Endothelial cell (in vitro differentiated cells): ENCODE measurements around the gene ARSG. TPM values are rescaled to one million over a fixed set of nuclear protein-coding genes. Genes with fewer than 3 reads are reported as not detected.
"Not testable (repeated sequence)": the region's sequence is repeated elsewhere in the genome, so short reads cannot be mapped to it uniquely, and the experiment has no call there.

Experiments used
- DNase-seq: peaks from one replicate; pipeline ENCODE4 v3.0.0; 2021; ENCODE audit warnings: low spot score
- H3K27ac Mint-ChIP-seq: one replicate; pipeline ENCODE4 v1.8.0; 2021; ENCODE audit warnings: mixed read lengths, inconsistent platforms; ENCODE audit not compliant: unreplicated experiment
- H3K27me3 Mint-ChIP-seq: one replicate; pipeline ENCODE4 v1.8.0; 2021; ENCODE audit warnings: mild to moderate bottlenecking, moderate library complexity, mixed read lengths, inconsistent platforms; ENCODE audit not compliant: unreplicated experiment
- H3K36me3 Mint-ChIP-seq: one replicate; pipeline ENCODE4 v1.8.0; 2021; ENCODE audit warnings: mild to moderate bottlenecking, low read depth, mixed read lengths, inconsistent platforms; ENCODE audit not compliant: unreplicated experiment
- H3K4me1 Mint-ChIP-seq: one replicate; pipeline ENCODE4 v1.8.0; 2021; ENCODE audit warnings: mild to moderate bottlenecking, mixed read lengths, inconsistent platforms; ENCODE audit not compliant: unreplicated experiment
- H3K4me3 Mint-ChIP-seq: one replicate; pipeline ENCODE4 v1.8.0; 2021; ENCODE audit warnings: mild to moderate bottlenecking, mixed read lengths, inconsistent platforms; ENCODE audit not compliant: unreplicated experiment
- H3K9me3 Mint-ChIP-seq: one replicate; pipeline ENCODE4 v1.8.0; 2021; ENCODE audit warnings: mixed read lengths, inconsistent platforms; ENCODE audit not compliant: unreplicated experiment
- total RNA-seq: library from RNA; stranded (reverse); fragmentation: NEBNext Ultra II Directional; extraction: Animal tissue kit (Norgen Biotek cat#: 25700); gene quantifications from one replicate; pipeline ENCODE4 v1.2.1, GENCODE V29; 2021; ENCODE audit not compliant: unreplicated experiment
- TF ChIP-seq, protein P1 (sequence below): fragments of 200-600 bp; sonication (generic); IDR thresholded peaks from one replicate; pipeline ENCODE4 v1.5.0; 2021; ENCODE audit warnings: antibody characterized with exemption; ENCODE audit not compliant: unreplicated experiment

Gene ARSG
- total RNA-seq, 1 donor from 2014 or later = 9.8 TPM

DNA sequence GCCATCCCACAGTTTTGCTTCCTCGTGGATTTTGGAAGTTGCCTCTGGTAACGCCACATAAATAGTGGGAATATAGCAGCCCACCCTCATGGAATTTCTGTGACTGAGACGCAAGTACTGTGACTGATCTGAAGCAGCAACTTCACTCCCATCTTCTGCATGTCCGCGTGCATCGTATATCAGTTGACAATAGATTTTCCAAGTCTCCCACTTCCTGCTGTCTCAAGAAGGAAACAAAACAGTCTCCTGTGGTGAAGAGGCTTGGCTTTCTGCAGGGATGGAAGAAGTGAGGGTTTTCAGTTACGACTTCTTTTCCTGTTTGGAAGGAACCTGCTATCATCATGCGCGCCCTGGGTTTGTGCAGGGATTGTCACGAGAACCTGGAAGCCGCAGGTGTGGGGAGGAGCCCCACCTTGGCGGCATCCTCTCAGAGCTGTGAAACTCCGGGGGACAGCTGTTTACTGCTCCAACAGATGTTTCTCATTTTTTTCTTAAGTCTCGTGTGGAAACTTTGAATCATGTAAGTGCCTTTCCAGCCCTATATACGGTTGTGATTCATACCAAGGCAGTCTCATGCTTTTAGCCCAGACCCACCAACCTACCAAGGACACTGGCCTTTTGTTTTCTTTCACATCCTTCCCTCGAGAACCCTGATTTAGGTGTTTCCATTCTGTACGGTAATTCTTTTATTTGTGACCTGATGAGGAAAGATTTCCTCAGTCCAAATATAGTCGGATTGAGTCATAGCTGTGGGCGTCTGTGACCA lies 108.5 kb downstream of the ARSG start:
- DNase-seq = no peak
- Mint-ChIP-seq H3K4me3 (no peak overlapping the region), H3K4me1 (peaks cover 22% of the 10 kb centered on the region), H3K27ac (peak overlapping the region; percentile 31), H3K27me3 (no peaks in the 10 kb centered on the region), H3K9me3 (peaks cover 1% of the 10 kb centered on the region), H3K36me3 (no peaks in the 10 kb centered on the region)
- TF ChIP-seq, protein P1, sequence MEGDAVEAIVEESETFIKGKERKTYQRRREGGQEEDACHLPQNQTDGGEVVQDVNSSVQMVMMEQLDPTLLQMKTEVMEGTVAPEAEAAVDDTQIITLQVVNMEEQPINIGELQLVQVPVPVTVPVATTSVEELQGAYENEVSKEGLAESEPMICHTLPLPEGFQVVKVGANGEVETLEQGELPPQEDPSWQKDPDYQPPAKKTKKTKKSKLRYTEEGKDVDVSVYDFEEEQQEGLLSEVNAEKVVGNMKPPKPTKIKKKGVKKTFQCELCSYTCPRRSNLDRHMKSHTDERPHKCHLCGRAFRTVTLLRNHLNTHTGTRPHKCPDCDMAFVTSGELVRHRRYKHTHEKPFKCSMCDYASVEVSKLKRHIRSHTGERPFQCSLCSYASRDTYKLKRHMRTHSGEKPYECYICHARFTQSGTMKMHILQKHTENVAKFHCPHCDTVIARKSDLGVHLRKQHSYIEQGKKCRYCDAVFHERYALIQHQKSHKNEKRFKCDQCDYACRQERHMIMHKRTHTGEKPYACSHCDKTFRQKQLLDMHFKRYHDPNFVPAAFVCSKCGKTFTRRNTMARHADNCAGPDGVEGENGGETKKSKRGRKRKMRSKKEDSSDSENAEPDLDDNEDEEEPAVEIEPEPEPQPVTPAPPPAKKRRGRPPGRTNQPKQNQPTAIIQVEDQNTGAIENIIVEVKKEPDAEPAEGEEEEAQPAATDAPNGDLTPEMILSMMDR = no peak

DNA sequence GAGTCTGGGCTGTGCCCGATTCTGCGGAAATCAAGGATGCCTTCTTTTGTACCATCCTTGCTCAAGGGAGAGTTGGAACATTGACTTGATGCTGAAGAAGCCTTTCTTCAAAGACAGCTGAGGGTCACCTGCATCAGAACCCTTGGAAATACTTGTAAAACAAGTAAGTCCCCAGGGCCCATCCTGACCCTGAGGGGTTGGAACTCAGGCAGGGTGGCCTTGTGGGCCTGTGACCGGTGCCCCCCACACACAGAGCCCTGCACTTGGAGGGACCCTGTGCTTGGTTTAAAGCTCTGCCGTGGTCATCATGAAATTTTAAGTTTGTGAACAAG lies 109.1 kb downstream of the ARSG start:
- H3K27me3 Mint-ChIP-seq = no peaks in the 10 kb centered on the region
- no peak overlapping the region for H3K27ac Mint-ChIP-seq
- no peaks in the 10 kb centered on the region for H3K9me3 Mint-ChIP-seq
- H3K4me3 Mint-ChIP-seq = no peak overlapping the region
- peaks cover 22% of the 10 kb centered on the region for H3K4me1 Mint-ChIP-seq
- no peaks in the 10 kb centered on the region for H3K36me3 Mint-ChIP-seq
- TF ChIP-seq, protein P1 = no peak
- no peak for DNase-seq

GRCh38 chr17:68401288-68401687 lies 110.0 kb downstream of the ARSG start:
- no peak for DNase-seq
- H3K27ac Mint-ChIP-seq = no peak overlapping the region
- TF ChIP-seq, protein P1 = no peak
- H3K36me3 Mint-ChIP-seq = peaks cover 5% of the 10 kb centered on the region
- peaks cover 20% of the 10 kb centered on the region for H3K4me1 Mint-ChIP-seq
- no peak overlapping the region for H3K4me3 Mint-ChIP-seq
- no peaks in the 10 kb centered on the region for H3K27me3 Mint-ChIP-seq
- H3K9me3 Mint-ChIP-seq = no peaks in the 10 kb centered on the region

DNA sequence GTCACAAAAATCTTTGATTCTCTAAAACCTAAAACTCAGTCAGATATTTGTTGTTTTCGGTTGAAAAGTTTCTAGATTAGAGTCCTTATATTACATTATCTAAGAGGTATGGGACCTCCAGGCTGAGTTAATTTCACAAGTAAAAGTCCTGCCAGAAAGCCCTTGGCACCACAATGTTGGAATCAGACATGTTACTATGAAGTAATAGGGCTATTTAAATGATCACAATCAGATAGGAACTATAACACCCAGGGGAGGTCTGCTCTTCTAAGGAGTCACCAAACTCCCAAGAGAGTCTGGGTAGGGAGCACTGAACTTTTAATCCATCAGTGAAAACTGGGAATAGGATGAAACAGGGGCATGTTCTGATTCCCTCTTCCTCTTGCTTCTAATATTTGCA lies 111.8 kb downstream of the ARSG start:
- Mint-ChIP-seq H3K4me1 (peaks cover 18% of the 10 kb centered on the region), H3K4me3 (no peak overlapping the region), H3K27me3 (no peaks in the 10 kb centered on the region), H3K36me3 (peaks cover 12% of the 10 kb centered on the region), H3K9me3 (no peaks in the 10 kb centered on the region), H3K27ac (no peak overlapping the region)
- TF ChIP-seq, protein P1 = no peak
- no peak for DNase-seq

DNA sequence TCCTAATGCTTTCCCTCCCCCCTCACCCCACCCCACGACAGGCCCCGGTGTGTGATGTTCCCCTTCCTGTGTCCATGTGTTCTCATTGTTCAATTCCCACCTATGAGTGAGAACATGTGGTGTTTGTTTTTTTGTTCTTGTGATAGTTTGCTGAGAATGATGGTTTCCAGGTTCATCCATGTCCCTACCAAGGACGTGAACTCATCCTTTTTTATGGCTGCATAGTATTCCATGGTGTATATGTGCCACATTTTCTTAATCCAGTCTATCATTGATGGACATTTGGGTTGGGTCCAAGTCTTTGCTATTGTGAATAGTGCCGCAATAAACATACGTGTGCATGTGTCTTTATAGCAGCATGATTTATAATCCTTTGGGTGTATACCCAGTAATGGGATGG lies 112.5 kb downstream of the ARSG start:
- H3K36me3 Mint-ChIP-seq = peaks cover 12% of the 10 kb centered on the region
- DNase-seq, H3K4me3 Mint-ChIP-seq, H3K27me3 Mint-ChIP-seq, H3K27ac Mint-ChIP-seq, H3K9me3 Mint-ChIP-seq: not testable (repeated sequence)
- H3K4me1 Mint-ChIP-seq = peaks cover 15% of the 10 kb centered on the region

GRCh38 chr17:68407656-68408055 lies 116.4 kb downstream of the ARSG start:
- H3K9me3 Mint-ChIP-seq, H3K27me3 Mint-ChIP-seq, H3K4me1 Mint-ChIP-seq, H3K27ac Mint-ChIP-seq, H3K4me3 Mint-ChIP-seq, DNase-seq: not testable (repeated sequence)
- peaks cover 12% of the 10 kb centered on the region for H3K36me3 Mint-ChIP-seq

GRCh38 chr17:68413597-68414560 lies 122.6 kb downstream of the ARSG start:
- peak overlapping the region; percentile 84 for H3K4me3 Mint-ChIP-seq
- not testable (repeated sequence) for DNase-seq, H3K4me1 Mint-ChIP-seq, H3K9me3 Mint-ChIP-seq, H3K27me3 Mint-ChIP-seq
- peak overlapping the region; percentile 67 for H3K27ac Mint-ChIP-seq
- peaks cover 27% of the 10 kb centered on the region for H3K36me3 Mint-ChIP-seq

DNA sequence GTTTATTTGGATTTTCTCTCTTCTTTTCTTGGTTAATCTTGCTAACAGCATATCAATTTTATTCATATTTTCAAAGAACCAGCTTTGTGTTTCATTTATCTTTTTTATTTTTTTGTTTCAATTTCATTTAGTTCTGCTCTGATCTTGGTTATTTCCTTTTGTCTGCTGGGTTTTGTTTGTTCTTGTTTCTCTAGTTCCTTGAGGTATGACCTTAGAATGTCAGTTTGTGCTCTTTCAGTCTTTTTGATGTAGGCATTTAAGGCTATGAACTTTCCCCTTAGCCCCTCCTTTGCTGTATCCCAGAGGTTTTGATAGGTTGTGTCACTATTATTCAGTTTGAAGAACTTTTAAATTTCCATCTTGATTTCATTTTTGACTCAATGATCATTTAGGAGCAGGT lies 123.6 kb downstream of the ARSG start:
- H3K27ac Mint-ChIP-seq, H3K4me1 Mint-ChIP-seq, H3K27me3 Mint-ChIP-seq, H3K9me3 Mint-ChIP-seq, DNase-seq: not testable (repeated sequence)
- Mint-ChIP-seq H3K36me3 (peaks cover 33% of the 10 kb centered on the region), H3K4me3 (peak overlapping the region; percentile 24)
